ENCODE measurements around the gene LOXL4.

Gene LOXL4

GRCh38 chr10:98261436-98262277, 6.3 kb downstream of the LOXL4 start:
- DNase-seq, result no peak

GRCh38 chr10:98260752-98261151, 7.2 kb downstream of the LOXL4 start:
- no peak for DNase-seq

GRCh38 chr10:98260350-98260749, 7.6 kb downstream of the LOXL4 start:
- no peak for DNase-seq

GRCh38 chr10:98259606-98260315, 8.2 kb downstream of the LOXL4 start:
- DNase-seq, result no peak

GRCh38 chr10:98258683-98259454, 9.1 kb downstream of the LOXL4 start:
- DNase-seq, result no peak

- DNase-seq, result no peak
These were observed 10.0 kb downstream of the LOXL4 start for GRCh38 chr10:98257961-98258360.

GRCh38 chr10:98257198-98257597, 10.8 kb downstream of the LOXL4 start:
- DNase-seq, result no peak

GRCh38 chr10:98256692-98257091, 11.3 kb downstream of the LOXL4 start:
- no peak for DNase-seq

GRCh38 chr10:98255146-98255877, 12.7 kb downstream of the LOXL4 start:
- no peak for DNase-seq

- DNase-seq, result no peak
These were observed 13.6 kb downstream of the LOXL4 start for GRCh38 chr10:98254234-98254974.

GRCh38 chr10:98253499-98253898, 14.5 kb downstream of the LOXL4 start:
- no peak for DNase-seq

GRCh38 chr10:98252464-98252863, 15.5 kb downstream of the LOXL4 start:
- no peak for DNase-seq

- no peak for DNase-seq
These were observed 16.6 kb downstream of the LOXL4 start for GRCh38 chr10:98251399-98251798.

GRCh38 chr10:98249134-98249533, 18.9 kb downstream of the LOXL4 start:
- DNase-seq, result no peak

- no peak for DNase-seq
These were observed 20.0 kb downstream of the LOXL4 start for GRCh38 chr10:98248018-98248417.

- no peak for DNase-seq
These were observed 20.8 kb downstream of the LOXL4 start for GRCh38 chr10:98246911-98247805.

- no peak for DNase-seq
These were observed 23.4 kb downstream of the LOXL4 start for GRCh38 chr10:98244586-98244985.

- DNase-seq, result no peak
These were observed 23.9 kb downstream of the LOXL4 start for GRCh38 chr10:98244141-98244540.

GRCh38 chr10:98242823-98243222, 25.2 kb downstream of the LOXL4 start:
- DNase-seq, result no peak

GRCh38 chr10:98240524-98240923, 27.5 kb downstream of the LOXL4 start:
- no peak for DNase-seq

GRCh38 chr10:98238391-98238790, 29.6 kb downstream of the LOXL4 start:
- DNase-seq, result no peak

All from stimulated activated CD8-positive, alpha-beta memory T cell treated with anti-CD3 and anti-CD28 coated beads, Interleukin-4, amount 100 ng/mL, for 48 hours (primary cell).